ENCODE data around the gene EDEM2.
"Not testable (repeated sequence)": the region's sequence is repeated elsewhere in the genome, so short reads cannot be mapped to it uniquely, and the experiment has no call there.

EDEM2 gene

GRCh38 chr20:35171438-35171752 is 24.3 kb upstream of the EDEM2 start:
- Histone ChIP-seq H3K9me3 (ENCODE audit: insufficient read depth, low read length, severe bottlenecking) (no peaks in the 10 kb centered on the region), H3K27me3 (ENCODE audit: insufficient read depth, low read length, poor library complexity) (peaks cover 9% of the 10 kb centered on the region), H3K36me3 (ENCODE audit: insufficient read depth, low read length) (no peaks in the 10 kb centered on the region), H4K20me1 (ENCODE audit: insufficient read depth, low read length) (0 out of 2 replicates have a peak, but pooled peaks cover 2% of the 10 kb centered on the region), H3K27ac (ENCODE audit: low read length) (no peak overlapping the region), H3K4me1 (ENCODE audit: insufficient read depth, low read length) (peaks cover 6% of the 10 kb centered on the region), H3K79me2 (ENCODE audit: insufficient read depth, low read length) (no peaks in the 10 kb centered on the region), H3K4me2 (ENCODE audit: insufficient read depth, low read length) (peak overlapping the region; percentile 40; the same call in 1 of the 2 replicates), H3K4me3 (ENCODE audit: low read depth in 1 of 2, low read length in 2 of 2) (no peak overlapping the region), H2AFZ (ENCODE audit: low read depth, low read length) (no peak overlapping the region; the same call in 1 of the 2 replicates), H3K9ac (ENCODE audit: low read depth, low read length) (no peak overlapping the region)
- DNase-seq (no peak), ATAC-seq (ENCODE audit: insufficient read depth, low read depth) (no peak)
- no peak for TF ChIP-seq EZH2 (IDR thresholded peaks at IDR 0.05; ENCODE audit: borderline replicate concordance, low read depth, low read length, severe bottlenecking)
- no peak for TF ChIP-seq CTCF (IDR thresholded peaks at IDR 0.05; ENCODE audit: borderline replicate concordance, extremely low read depth, low read length, poor library complexity, severe bottlenecking)

- ATAC-seq (ENCODE audit: insufficient read depth, low read depth) = not testable (repeated sequence)
Measured at GRCh38 chr20:35168701-35169409, 21.7 kb upstream of the EDEM2 start.

GRCh38 chr20:35167787-35168186 is 20.7 kb upstream of the EDEM2 start:
- H3K4me3 ChIP-seq (ENCODE audit: low read depth in 1 of 2, low read length in 2 of 2) = no peak overlapping the region
- no peak overlapping the region for H3K4me2 ChIP-seq (ENCODE audit: insufficient read depth, low read length)
- no peaks in the 10 kb centered on the region for H3K79me2 ChIP-seq (ENCODE audit: insufficient read depth, low read length)
- TF ChIP-seq EZH2 (IDR thresholded peaks at IDR 0.05; ENCODE audit: borderline replicate concordance, low read depth, low read length, severe bottlenecking) = no peak
- no peak for TF ChIP-seq CTCF (IDR thresholded peaks at IDR 0.05; ENCODE audit: borderline replicate concordance, extremely low read depth, low read length, poor library complexity, severe bottlenecking)
- no peak for ATAC-seq (ENCODE audit: insufficient read depth, low read depth)
- no peaks in the 10 kb centered on the region for H3K36me3 ChIP-seq (ENCODE audit: insufficient read depth, low read length)
- H3K4me1 ChIP-seq (ENCODE audit: insufficient read depth, low read length) = peaks cover 6% of the 10 kb centered on the region
- no peak overlapping the region for H2AFZ ChIP-seq (ENCODE audit: low read depth, low read length)
- peaks cover 9% of the 10 kb centered on the region for H3K27me3 ChIP-seq (ENCODE audit: insufficient read depth, low read length, poor library complexity)
- no peaks in the 10 kb centered on the region for H4K20me1 ChIP-seq (ENCODE audit: insufficient read depth, low read length)
- no peaks in the 10 kb centered on the region for H3K9me3 ChIP-seq (ENCODE audit: insufficient read depth, low read length, severe bottlenecking)
- H3K9ac ChIP-seq (ENCODE audit: low read depth, low read length) = no peak overlapping the region
- DNase-seq = no peak
- H3K27ac ChIP-seq (ENCODE audit: low read length) = no peak overlapping the region

More at GRCh38 chr20:35168701-35169409, 21.7 kb upstream of the EDEM2 start:
- not testable (repeated sequence) for H3K4me2 ChIP-seq (ENCODE audit: insufficient read depth, low read length); H3K27ac ChIP-seq (ENCODE audit: low read length); H2AFZ ChIP-seq (ENCODE audit: low read depth, low read length); H4K20me1 ChIP-seq (ENCODE audit: insufficient read depth, low read length); H3K9ac ChIP-seq (ENCODE audit: low read depth, low read length); H3K36me3 ChIP-seq (ENCODE audit: insufficient read depth, low read length); H3K79me2 ChIP-seq (ENCODE audit: insufficient read depth, low read length); DNase-seq; H3K27me3 ChIP-seq (ENCODE audit: insufficient read depth, low read length, poor library complexity); H3K9me3 ChIP-seq (ENCODE audit: insufficient read depth, low read length, severe bottlenecking); H3K4me1 ChIP-seq (ENCODE audit: insufficient read depth, low read length); H3K4me3 ChIP-seq (ENCODE audit: low read depth in 1 of 2, low read length in 2 of 2)

GRCh38 chr20:35166242-35166830 is 19.2 kb upstream of the EDEM2 start:
- DNase-seq (no peak), ATAC-seq (ENCODE audit: insufficient read depth, low read depth) (no peak)
- Histone ChIP-seq H3K4me1 (ENCODE audit: insufficient read depth, low read length) (no peaks in the 10 kb centered on the region), H3K79me2 (ENCODE audit: insufficient read depth, low read length) (no peaks in the 10 kb centered on the region), H3K9ac (ENCODE audit: low read depth, low read length) (no peak overlapping the region), H3K27ac (ENCODE audit: low read length) (no peak overlapping the region), H3K27me3 (ENCODE audit: insufficient read depth, low read length, poor library complexity) (no peaks in the 10 kb centered on the region), H3K36me3 (ENCODE audit: insufficient read depth, low read length) (no peaks in the 10 kb centered on the region), H3K9me3 (ENCODE audit: insufficient read depth, low read length, severe bottlenecking) (no peaks in the 10 kb centered on the region), H2AFZ (ENCODE audit: low read depth, low read length) (no peak overlapping the region), H3K4me2 (ENCODE audit: insufficient read depth, low read length) (no peak overlapping the region), H3K4me3 (ENCODE audit: low read depth in 1 of 2, low read length in 2 of 2) (no peak overlapping the region), H4K20me1 (ENCODE audit: insufficient read depth, low read length) (no peaks in the 10 kb centered on the region)
- TF ChIP-seq EZH2 (IDR thresholded peaks at IDR 0.05; ENCODE audit: borderline replicate concordance, low read depth, low read length, severe bottlenecking) (no peak), CTCF (IDR thresholded peaks at IDR 0.05; ENCODE audit: borderline replicate concordance, extremely low read depth, low read length, poor library complexity, severe bottlenecking) (no peak)
